Vein endothelial cell (primary cell): ENCODE data around the gene GPR52. TPM values are rescaled to one million over a fixed set of nuclear protein-coding genes. Genes with fewer than 3 reads are reported as not detected.

Experiments used
- total RNA-seq: library from RNA; depleted of rRNA; stranded (reverse); fragments of >200 nt; gene quantifications from 2 replicates; pipeline ENCODE4 v1.2.3, GENCODE V29; 2012

Gene GPR52, protein sequence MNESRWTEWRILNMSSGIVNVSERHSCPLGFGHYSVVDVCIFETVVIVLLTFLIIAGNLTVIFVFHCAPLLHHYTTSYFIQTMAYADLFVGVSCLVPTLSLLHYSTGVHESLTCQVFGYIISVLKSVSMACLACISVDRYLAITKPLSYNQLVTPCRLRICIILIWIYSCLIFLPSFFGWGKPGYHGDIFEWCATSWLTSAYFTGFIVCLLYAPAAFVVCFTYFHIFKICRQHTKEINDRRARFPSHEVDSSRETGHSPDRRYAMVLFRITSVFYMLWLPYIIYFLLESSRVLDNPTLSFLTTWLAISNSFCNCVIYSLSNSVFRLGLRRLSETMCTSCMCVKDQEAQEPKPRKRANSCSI
- total RNA-seq = 1.6 and 2.0 TPM in 2 replicates

GRCh38 chr1:174447866-174448530 lies at the start of gene GPR52:
TSS of gene GPR52 (plus strand) at chr1:174447964. CDS start at chr1:174448112, 148 bp downstream.

